GM12878 (cell line): ENCODE results near the gene DHCR24. TPM values are rescaled to one million over a fixed set of nuclear protein-coding genes. Genes with fewer than 3 reads are reported as not detected.

Experiments
- ATAC-seq: fragments of 200-7000 bp; cut with Tn5 transposase; 3 replicates; pipeline ENCODE4 v1.9.1; 2020; ENCODE audit warnings: mild to moderate bottlenecking, moderate library complexity
- BruUV-seq: library from RNA; stranded (reverse); fragments of 400-500 nt; replicated peaks from 2 replicates; lab custom pipeline; 2021; lab: Mats Ljungman, UMichigan
- CTCF ChIA-PET: fragments of 300-600 bp; sonication (Branson Sonifier 250); formaldehyde crosslinking; extraction: SDS; loops from one replicate; lab custom pipeline; 2021; ENCODE audit warnings: inconsistent platforms; lab: Yijun Ruan, JAX
- POLR2A ChIA-PET: fragments of 350-600 bp; formaldehyde crosslinking; extraction: SDS; loops from one replicate; lab custom pipeline; 2021; ENCODE audit warnings: inconsistent platforms; lab: Charles Lee
- RAD21 ChIA-PET: fragments of 300-600 bp; sonication (Branson Sonifier 250); formaldehyde crosslinking; loops from one replicate; lab custom pipeline; 2023; ENCODE audit warnings: antibody characterized with exemption; ENCODE audit not compliant: unreplicated experiment; lab: Charles Lee
- SMC1A ChIA-PET: fragments of 300-600 bp; sonication (Branson Sonifier 250); formaldehyde crosslinking; loops from one replicate; lab custom pipeline; 2023; ENCODE audit not compliant: unreplicated experiment, uncharacterized antibody; lab: Charles Lee
- DNase-seq: peaks from one replicate; pipeline ENCODE4 v3.0.0-alpha.2; 2011; ENCODE audit warnings: low read depth, low spot score
- FAIRE-seq: peaks from 3 replicates; lab custom pipeline; 2011; peaks lifted over from hg19 to GRCh38; lab: Jason Lieb, UNC
- H2AFZ ChIP-seq: 2 replicates; pipeline ENCODE4 v1.6.0; 2011; ENCODE audit warnings: low read depth, low read length, control low read depth; ENCODE audit not compliant: control insufficient read depth
- H3K27ac ChIP-seq: 2 replicates; pipeline ENCODE4 v1.5.1; 2011; ENCODE audit warnings: control low read depth; ENCODE audit not compliant: control insufficient read depth, insufficient read depth
- H3K27me3 ChIP-seq, 2 experiments: replicated peaks in 1 of 2; 2 replicates each; pipeline versions ENCODE4 v1.6.0 to v1.6.1; 2011; ENCODE audit warnings: low read length in 1 of 2; ENCODE audit not compliant: control insufficient read depth in 2 of 2, insufficient read depth in 2 of 2
- H3K36me3 ChIP-seq, 2 experiments: 2 replicates each; pipeline ENCODE4 v1.5.1; 2011; ENCODE audit warnings: low read length in 1 of 2; ENCODE audit not compliant: control insufficient read depth in 2 of 2, insufficient read depth in 2 of 2
- H3K4me1 ChIP-seq: 2 replicates; pipeline ENCODE4 v1.6.1; 2011; ENCODE audit warnings: mild to moderate bottlenecking, low read length, moderate library complexity, mixed read lengths; ENCODE audit not compliant: control insufficient read depth, insufficient read depth
- H3K4me2 ChIP-seq: 2 replicates; pipeline ENCODE4 v1.6.0; 2011; ENCODE audit warnings: control low read depth; ENCODE audit not compliant: control insufficient read depth, insufficient read depth
- H3K4me3 ChIP-seq: fragments of 200-600 bp; sonication (generic); 2 replicates; pipeline ENCODE4 v1.5.1; 2016
- H3K79me2 ChIP-seq: 2 replicates; pipeline ENCODE4 v1.6.0; 2011; ENCODE audit warnings: low read length; ENCODE audit not compliant: control insufficient read depth, insufficient read depth
- H3K9ac ChIP-seq: 2 replicates; pipeline ENCODE4 v1.8.0; 2011; ENCODE audit warnings: low read length, control low read depth, mixed read lengths; ENCODE audit not compliant: control insufficient read depth, insufficient read depth
- H3K9me3 ChIP-seq: replicated peaks from 3 replicates; pipeline ENCODE4 v1.5.1; 2011; ENCODE audit warnings: mild to moderate bottlenecking, low read length; ENCODE audit not compliant: control insufficient read depth, insufficient read depth
- H4K20me1 ChIP-seq: 2 replicates; pipeline ENCODE4 v1.6.0; 2011; ENCODE audit not compliant: control insufficient read depth, insufficient read depth
- CHD4 ChIP-seq: fragments of 200-600 bp; sonication (generic); IDR thresholded peaks from 2 replicates; pipeline ENCODE4 v1.6.1; 2016; ENCODE audit warnings: mild to moderate bottlenecking
- JUND ChIP-seq: IDR thresholded peaks from 2 replicates; pipeline ENCODE4 v1.6.1; 2012; ENCODE audit warnings: low read depth, mild to moderate bottlenecking, low read length, improper control_type of control experiment, moderate library complexity
- SMAD1 ChIP-seq: fragments of 450-650 bp; IDR thresholded peaks from 2 replicates; pipeline ENCODE4 v1.6.1; 2018; ENCODE audit warnings: mild to moderate bottlenecking, low read depth; ENCODE audit not compliant: partially characterized antibody
- WRNIP1 ChIP-seq: IDR thresholded peaks from 2 replicates; pipeline ENCODE4 v1.6.1; 2011; ENCODE audit warnings: low read depth, low read length, improper control_type of control experiment, borderline replicate concordance
- ZBED1 ChIP-seq: IDR thresholded peaks from 2 replicates; pipeline ENCODE4 v1.6.1; 2016; ENCODE audit warnings: borderline replicate concordance
- ZZZ3 ChIP-seq: IDR thresholded peaks from 2 replicates; pipeline ENCODE4 v1.6.1; 2011; ENCODE audit warnings: low read depth; ENCODE audit not compliant: control insufficient read depth, insufficient read length
- WGBS: methylation state at CpG from one replicate; pipeline ENCODE4 v1.1.6; 2016; ENCODE audit warnings: low lambda C conversion rate; ENCODE audit not compliant: insufficient replicate concordance, insufficient coverage; ENCODE audit errors: missing lambda C conversion rate; 5-methylcytosine and 5-hydroxymethylcytosine counted together
- in situ Hi-C: fragments of 300-500 bp; cut with MboI; formaldehyde crosslinking; loops from 9 replicates; pipeline ENCODE4 v1.14.3; 2018; ENCODE audit warnings: mixed read lengths
- intact Hi-C: fragments of 100-400 bp; cut with micrococcal nuclease; formaldehyde crosslinking; loops from one replicate; pipeline ENCODE4 v1.14.2; 2022; ENCODE audit not compliant: unreplicated experiment
- polyA plus RNA-seq, 11 experiments: library from polyadenylated mRNA; depleted of rRNA in 4 of 11; unstranded in 6 of 11; stranded (reverse) in 5 of 11; fragments of >200 nt; fragmentation: Nextera tagmentation in 4 of 11; fragmentation: Illumina TruSeq in 1 of 11; extraction: Ambion mirVana in 4 of 11; extraction: Trizol in 1 of 11; gene quantifications; 1 replicate in 1 of 11; 2 replicates in 10 of 11; pipeline versions ENCODE4 v1.2.1 to v1.2.3, GENCODE V29; 2011 to 2016; ENCODE audit warnings: inconsistent platforms in 2 of 11, missing spikeins in 2 of 11, low read depth in 1 of 11
- total RNA-seq, 4 experiments: library from RNA; depleted of rRNA in 3 of 4; stranded (reverse); fragments of >200 nt in 3 of 4; fragmentation: Illumina TruSeq in 1 of 4; extraction: Trizol in 1 of 4; gene quantifications; 2 replicates each; pipeline versions ENCODE4 v1.2.1 to v1.2.3, GENCODE V29; 2013 to 2021
- TF ChIP-seq, protein P1 (sequence below): fragments of 450-650 bp; IDR thresholded peaks from 2 replicates; pipeline ENCODE4 v1.6.1; 2016; ENCODE audit warnings: mild to moderate bottlenecking

The DHCR24 gene
- total and polyA plus RNA-seq, 10 of the 15 experiments (the other 5 are each of a cell fraction or from before 2014, with no cell fraction given), result 23.3 to 169 (median 120) TPM

DNA sequence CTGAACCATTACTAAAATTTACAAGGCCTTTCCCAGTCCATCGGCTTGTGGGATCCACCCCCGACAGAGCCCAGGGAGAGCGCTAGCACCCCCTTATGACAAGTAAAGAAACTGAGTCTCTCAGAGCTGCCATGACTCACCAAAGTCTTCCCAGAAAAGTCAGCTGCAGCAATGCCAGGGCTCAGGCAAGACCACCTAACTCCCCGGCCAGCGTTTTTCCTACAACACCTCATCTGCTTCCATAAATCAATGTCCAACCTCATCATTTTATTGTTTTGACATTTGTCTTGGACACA lies 15.0 kb downstream of the DHCR24 start:
- ChIA-PET SMC1A (interaction anchor here (5.0 kb wide), 1 partner anchor 14 kb away, joined by 28 read pairs; the partner anchor contains the start of gene DHCR24), CTCF (interaction anchor here (0.8 to 1.9 kb wide), 2 partner anchors 9 to 10 kb away, joined by 3 to 9 read pairs; no protein-coding TSS in a partner anchor), RAD21 (no interaction called here), POLR2A (interaction anchor here (1.2 kb wide), 1 partner anchor 13 kb away, joined by 3 read pairs; no protein-coding TSS in a partner anchor)
- H3K4me2 ChIP-seq, result no peak overlapping the region
- H3K4me3 ChIP-seq, result no peak overlapping the region
- H3K79me2 ChIP-seq, result no peaks in the 10 kb centered on the region
- DNase-seq, result no peak
- BruUV-seq, result no TSS peak
- no peak for ATAC-seq
- in situ Hi-C loops (no loop called here), intact Hi-C loops (no loop called here)
- no peak overlapping the region for H3K9ac ChIP-seq
- H3K4me1 ChIP-seq, result no peaks in the 10 kb centered on the region
- H2AFZ ChIP-seq, result no peak overlapping the region
- no peaks in the 10 kb centered on the region; the same call in none of the 2 replicates for H4K20me1 ChIP-seq
- H3K27ac ChIP-seq, result no peak overlapping the region
- no peak for FAIRE-seq
- H3K36me3 ChIP-seq, result peaks cover 41 to 42% of the 10 kb centered on the region in 2 experiments
- TF ChIP-seq ZZZ3, result no peak
- H3K27me3 ChIP-seq, result no peaks in the 10 kb centered on the region
- WGBS, result 89% methylated on average over 5 of the region's 5 CpGs
- no peaks in the 10 kb centered on the region for H3K9me3 ChIP-seq

DNA sequence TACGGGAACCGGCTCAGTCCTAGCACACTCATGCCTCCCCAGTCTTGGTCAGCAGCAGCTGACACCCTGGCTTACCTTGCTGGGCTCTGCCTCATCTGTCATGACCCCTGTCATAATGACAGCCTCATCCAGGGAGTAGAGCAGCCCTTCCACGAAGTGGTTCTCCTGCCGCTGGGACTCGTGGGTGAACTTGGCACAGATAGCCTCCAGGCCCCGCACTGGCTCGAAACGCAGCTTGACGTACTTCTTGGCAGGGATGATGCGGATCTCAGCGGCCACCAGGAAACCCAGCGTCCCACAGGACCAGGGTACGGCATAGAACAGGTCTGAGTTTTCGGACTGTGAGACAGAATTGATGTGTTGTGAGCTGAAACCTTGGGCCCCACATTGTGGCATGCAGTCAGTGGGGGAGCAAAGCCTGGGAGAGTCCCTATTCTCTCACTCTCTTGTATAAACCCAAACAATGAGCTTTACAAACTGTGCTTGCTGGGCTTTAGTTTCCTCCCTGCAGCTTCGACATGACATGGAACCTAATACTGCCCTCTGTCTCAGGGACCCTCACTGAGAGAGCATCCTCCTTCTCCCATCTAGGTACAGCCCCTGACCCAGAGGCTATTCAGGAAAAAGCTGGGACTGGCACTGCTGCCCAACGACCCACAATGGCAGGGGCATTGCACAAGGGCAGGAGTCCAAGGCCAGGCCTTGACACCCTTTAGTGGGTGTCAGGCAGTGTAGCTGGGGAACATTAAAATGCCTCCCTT lies 15.5 kb downstream of the DHCR24 start:
- H3K27me3 ChIP-seq, result no peaks in the 10 kb centered on the region
- in situ Hi-C loops, result no loop called here
- no TSS peak for BruUV-seq
- no peaks in the 10 kb centered on the region; the same call in none of the 2 replicates for H4K20me1 ChIP-seq
- no peaks in the 10 kb centered on the region for H3K79me2 ChIP-seq
- no peak for TF ChIP-seq ZBED1
- no peak for TF ChIP-seq CHD4
- TF ChIP-seq SMAD1, result no peak
- no peak for TF ChIP-seq JUND
- TF ChIP-seq WRNIP1, result no peak
- TF ChIP-seq, protein P1, sequence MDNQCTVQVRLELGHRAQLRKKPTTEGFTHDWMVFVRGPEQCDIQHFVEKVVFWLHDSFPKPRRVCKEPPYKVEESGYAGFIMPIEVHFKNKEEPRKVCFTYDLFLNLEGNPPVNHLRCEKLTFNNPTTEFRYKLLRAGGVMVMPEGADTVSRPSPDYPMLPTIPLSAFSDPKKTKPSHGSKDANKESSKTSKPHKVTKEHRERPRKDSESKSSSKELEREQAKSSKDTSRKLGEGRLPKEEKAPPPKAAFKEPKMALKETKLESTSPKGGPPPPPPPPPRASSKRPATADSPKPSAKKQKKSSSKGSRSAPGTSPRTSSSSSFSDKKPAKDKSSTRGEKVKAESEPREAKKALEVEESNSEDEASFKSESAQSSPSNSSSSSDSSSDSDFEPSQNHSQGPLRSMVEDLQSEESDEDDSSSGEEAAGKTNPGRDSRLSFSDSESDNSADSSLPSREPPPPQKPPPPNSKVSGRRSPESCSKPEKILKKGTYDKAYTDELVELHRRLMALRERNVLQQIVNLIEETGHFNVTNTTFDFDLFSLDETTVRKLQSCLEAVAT, result no peak
- TF ChIP-seq, all 136 proteins: peak for 0
- ChIA-PET SMC1A (interaction anchor here (5.0 kb wide), 1 partner anchor 15 kb away, joined by 28 read pairs; the partner anchor contains the start of gene DHCR24), RAD21 (no interaction called here), CTCF (interaction anchor here (0.8 to 1.9 kb wide), 2 partner anchors 9 to 10 kb away, joined by 3 to 9 read pairs; no protein-coding TSS in a partner anchor), POLR2A (interaction anchor here (1.2 kb wide), 1 partner anchor 13 kb away, joined by 3 read pairs; no protein-coding TSS in a partner anchor)
- WGBS, result 98% methylated on average over 15 of the region's 16 CpGs
- intact Hi-C loops, result no loop called here
- FAIRE-seq, result no peak
- Histone ChIP-seq H3K9me3 (no peaks in the 10 kb centered on the region), H3K4me1 (no peaks in the 10 kb centered on the region), H3K9ac (no peak overlapping the region), H2AFZ (no peak overlapping the region), H3K4me3 (no peak overlapping the region), H3K27ac (no peak overlapping the region), H3K4me2 (no peak overlapping the region), H3K36me3 (peaks cover 45 to 46% of the 10 kb centered on the region in 2 experiments)
- no peak for DNase-seq
- no peak for ATAC-seq
